Right forelimb (tissue), 1 donor: ENCODE measurements around the gene UST.
A peak's percentile ranks its signal among the peaks of the same experiment; 100 is the strongest.

ENCODE experiments used
- DNase-seq: peaks from one replicate; pipeline ENCODE4 v3.0.0-alpha.2; 2018

Gene UST

DNA sequence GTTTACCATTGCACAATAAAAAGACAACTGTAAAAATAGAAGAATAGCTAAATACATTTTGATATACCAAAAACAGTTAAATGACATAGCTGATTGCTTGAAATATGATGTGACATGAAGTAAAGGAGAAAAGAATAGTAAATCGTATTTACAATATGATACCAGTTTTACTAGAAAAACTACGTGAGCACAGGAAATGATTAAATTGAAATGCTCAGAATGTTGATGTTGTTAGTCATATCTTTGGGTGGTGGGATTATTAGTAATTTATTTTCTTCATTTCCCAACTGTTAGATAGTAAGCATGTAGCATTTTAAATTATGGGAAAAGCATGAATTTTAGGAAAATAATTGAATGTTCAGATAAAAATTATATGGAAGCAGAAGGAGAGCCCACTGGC lies 302.4 kb downstream of the UST start:
- DNase-seq, result no peak

DNA sequence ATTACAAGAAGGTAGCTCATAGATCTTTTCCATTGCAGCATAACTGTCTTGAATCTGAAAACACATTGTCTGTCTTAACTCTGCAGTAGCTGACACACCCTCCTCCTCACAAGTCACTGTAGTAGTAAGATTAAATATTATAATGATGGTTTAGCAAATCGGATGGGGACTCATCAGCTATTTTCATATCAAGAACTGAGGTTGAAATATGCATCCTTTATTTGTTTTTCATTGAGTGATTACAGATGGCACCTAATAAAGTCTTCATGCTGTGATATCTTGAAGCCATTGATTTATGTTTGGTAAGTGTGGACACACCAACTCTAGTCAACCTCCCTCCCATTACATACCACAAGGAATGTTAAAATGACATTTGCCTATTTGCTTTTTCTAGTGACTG lies 303.3 kb downstream of the UST start:
- DNase-seq, result no peak

DNA sequence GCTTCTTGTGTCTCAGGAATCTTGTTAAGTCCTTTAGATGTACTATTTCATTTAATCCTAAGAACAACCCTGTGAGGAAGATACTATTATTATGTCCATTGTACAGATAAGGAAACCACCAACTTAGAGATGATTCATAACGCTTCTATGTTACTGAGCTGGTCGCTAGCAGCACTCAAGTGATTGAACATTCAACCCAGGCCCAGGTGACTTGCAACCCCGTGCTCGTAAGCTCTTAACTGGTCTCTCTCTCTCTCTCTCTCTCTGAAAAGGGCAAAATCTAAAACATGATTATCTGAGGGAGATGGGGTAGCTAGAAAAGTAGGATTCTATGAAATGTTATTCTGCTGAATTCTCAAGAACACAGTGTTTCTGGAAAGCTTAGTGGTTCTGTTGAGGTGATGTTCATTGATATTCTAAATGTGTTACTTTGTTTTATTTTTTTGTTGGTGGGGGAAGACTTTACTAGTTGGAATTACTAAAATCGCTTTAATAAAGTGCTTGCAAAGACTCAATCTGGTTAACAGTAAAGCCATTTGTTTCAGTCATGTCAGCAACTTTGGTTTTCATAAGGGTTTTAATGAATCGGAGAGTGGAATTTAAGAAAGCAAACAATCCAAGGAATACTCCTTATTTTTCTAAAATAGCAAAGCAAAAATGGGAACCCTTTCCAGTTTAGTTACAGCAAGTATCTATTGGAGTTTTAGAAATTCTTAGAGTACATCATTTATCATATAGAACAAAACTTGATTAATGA lies 305.7 kb downstream of the UST start:
- no peak for DNase-seq

DNA sequence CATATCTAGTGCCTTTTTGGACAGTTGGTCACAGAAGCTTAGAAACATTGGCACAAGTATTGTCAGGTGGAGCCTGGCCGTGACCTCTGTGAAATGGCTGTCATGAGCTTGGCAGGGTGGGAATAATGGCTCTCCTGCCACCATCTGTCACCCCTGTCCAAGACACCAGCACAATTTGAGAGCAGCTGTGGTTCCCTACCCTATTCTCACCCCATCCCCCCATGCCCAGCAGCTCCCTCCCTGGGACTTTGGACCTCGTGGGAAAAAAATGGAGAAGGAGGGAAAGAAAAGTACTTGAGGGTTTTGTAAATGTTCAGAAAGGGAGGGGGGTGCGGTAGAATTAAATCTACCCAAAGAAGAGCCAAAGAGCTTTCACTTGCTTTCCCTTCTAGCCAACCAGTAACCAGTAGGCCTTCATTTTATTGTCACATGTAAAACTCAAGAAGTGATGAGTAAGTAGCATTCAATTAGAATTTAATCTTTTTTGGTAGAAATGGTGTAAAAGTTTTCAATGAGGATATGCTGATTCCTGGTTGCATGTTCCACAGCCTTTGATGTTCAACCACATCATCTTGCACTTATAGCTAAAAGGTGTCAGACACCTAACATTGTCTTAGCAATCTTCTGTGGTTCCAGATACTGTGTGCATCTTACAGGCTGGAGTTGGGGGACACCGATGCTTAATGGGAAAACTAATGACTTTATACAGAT lies 307.2 kb downstream of the UST start:
- DNase-seq, result no peak

DNA sequence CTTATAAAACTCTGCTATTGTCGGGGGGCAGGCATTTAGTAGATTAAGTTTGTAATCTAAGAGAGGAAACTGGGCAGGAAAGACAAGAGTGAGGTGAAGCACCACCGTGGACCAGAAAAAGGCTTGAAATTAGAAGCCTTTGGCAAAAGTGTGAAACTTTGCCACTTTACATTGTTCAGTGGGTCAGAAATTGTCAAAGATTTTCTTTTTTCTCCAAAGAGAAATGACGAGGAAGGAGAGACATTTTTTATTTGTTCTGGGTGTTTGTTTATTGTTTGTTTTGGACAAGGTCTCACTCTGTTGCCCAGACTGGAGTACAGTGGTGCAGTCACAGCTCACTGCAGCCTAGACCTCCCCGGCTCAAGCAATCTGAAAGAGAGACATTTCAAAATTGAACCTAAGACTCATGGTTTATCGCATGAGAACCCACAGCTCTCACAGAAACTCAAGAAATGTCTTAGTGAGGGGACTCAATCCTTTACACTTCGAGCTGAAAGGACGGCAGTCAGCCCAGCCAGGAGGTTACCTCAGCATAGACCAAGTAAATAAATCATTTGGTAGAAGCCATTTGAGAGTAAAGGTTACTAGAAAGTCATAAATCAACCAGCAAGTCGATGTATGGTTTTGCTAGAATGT lies 307.8 kb downstream of the UST start:
- DNase-seq, result no peak

DNA sequence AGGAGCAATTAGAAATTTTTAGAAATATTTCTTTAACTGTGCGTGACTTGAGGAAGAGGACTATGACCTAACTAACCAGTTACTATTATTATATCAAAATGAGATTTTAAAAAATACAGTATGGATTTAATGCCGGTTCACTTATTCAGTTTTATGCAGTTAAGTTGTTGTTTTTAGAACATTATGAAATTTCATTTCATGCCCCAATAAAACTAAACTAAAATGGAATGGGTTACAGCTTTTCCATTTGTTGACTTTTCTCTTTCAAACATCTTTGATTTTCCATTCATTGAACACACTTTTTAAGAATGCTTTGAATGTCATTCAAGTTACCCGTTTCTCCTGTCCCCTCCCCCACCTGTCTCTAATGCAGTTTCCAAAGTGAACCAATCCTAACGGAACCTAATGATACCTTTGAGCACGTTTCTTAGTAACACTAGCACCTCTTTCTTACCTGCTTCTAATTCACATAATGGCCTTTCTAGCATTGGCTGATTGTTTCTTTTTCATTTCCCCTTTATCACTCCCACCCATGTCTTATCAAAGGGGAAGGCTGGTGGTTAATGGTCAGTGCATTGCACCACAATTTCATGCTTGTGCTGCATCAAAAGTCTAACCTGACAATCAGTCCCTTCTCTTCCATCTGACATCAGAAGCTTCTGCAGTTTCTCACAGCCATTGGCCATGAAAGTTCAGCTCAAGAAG lies 308.5 kb downstream of the UST start:
- DNase-seq, result no peak

DNA sequence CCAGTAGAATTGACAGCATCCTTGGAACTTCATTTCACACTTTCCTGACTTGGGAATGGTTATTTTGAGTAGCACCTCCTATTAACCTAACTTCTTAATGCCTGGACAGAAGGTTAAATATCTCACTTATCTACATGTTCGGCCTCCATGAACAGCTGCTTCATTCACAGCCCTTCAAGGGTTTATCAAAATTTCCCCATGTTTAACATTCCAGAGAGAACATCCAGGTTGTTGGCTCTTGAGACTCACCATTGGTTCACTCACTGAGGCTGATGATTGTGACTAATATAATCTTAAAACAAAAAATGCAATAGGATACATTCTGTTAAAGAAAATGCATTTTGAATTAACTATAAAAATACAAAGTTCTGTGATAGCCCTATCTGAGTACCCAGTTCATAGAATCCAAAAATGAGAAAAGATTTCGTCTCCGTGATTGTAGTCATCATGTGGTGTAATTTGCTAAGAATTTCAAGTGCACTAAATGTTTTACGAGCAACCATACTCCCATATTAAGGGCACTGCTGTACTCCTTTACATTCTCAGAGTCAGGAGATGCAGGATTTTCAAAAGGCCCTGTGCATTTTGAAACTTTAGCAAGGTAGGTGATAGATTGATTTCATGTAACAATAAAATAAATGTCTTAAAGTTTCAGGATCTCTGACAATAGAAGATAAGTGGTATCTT lies 310.1 kb downstream of the UST start:
- DNase-seq, result no peak

DNA sequence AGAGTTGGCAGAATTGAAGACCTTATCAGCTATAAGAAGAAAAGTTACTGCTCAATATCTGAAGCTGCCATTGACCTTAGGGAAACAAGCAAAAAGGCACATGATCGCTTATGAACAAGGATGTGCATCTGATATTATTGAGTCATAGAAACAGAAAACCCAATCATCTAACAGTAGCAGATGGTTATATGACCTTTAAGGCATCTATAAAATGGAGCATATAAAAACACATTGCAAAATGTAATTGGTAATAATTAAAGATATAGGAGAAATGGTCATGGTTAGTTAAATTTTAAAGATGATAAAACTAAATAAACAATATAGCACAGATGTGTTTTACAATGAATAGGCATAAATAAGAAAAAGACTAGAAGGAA lies 310.6 kb downstream of the UST start:
- no peak for DNase-seq

DNA sequence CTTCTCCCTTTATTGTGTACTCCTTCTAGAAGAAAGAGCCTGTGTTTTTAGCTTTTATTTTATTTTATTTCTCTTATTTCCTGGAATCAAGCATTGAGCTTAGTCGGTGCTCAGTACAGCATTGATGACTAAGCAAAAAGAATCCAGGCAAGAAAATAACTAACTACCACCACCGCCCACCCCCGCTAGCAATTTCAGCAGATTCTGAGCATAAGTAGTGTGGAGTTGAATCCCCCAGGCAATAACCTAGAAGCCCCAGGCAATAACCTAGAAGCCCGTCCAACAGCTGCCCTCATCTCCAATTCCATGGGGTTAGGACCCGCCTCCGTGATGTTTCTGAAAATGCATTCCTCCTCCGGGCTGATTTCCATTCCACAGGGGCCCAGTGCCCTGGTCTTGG lies 312.7 kb downstream of the UST start:
- no peak for DNase-seq

DNA sequence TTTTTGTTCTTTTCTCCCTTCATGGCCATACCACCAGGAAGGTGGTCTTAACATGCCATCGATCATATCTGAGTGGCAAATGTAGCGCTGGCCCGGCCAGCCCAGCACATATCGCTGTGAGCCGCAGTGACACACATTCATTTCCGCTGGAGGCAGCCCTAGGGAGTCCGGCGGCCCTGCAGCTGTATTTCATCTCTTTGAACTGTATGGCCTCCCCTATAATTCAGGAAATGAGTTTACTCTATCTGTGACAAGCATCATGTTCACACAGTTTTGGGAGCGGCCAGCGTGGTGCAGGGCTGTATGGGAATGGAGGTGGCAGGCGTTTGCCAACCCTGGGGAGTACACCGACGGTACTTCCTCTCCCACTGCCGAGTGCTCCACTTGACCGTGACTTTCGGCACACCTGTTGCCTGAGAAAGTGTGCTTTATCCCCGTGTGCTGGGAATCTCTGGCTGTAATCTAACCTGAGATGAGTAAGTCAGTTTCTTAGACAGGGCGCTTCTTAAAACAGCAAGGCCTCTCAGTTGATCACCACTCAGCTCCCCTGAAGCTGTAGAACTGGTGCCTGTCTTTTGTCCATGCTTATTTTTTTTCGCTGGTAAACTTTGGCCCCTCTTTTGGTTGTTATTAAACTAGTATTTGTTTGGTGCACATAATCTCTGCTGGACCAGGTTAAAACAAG lies 313.6 kb downstream of the UST start:
- no peak for DNase-seq

DNA sequence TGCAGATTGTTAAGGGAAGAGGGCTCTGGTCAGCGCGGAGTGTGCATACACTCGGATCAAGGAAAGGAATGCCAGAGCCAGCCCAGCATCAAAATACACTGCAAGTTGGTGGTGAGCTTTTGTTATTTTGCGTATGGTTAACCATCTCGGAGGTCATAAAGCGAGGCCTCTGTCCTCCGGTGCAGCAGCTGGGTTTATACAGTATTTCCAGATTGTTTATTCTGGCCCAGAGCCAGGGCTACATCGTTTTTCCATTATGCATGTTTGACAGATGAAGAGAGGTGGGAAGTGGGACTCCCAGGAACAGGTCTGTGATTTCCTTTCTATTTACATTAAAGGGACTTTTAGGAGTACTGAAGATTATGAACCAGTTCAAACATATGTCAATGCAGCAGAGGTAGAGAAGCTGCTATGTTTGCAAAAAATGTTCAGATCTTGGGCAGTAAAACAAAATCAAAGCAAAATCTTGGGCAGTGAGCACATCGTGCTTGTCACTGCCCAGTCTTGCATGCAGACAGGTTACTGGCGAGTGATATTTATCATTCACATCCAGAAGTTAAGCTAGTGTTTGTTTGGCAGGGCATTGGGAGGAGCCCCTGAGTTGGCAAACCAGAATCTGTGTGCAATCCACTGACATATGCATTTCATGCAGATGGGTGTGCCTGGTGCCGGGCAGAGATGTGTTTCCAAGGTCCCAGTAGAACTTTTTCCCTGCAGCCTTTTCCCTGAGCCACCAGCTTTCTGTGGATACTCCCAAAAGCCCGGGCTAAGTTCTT lies 314.3 kb downstream of the UST start:
- DNase-seq, result peak; percentile 73

DNA sequence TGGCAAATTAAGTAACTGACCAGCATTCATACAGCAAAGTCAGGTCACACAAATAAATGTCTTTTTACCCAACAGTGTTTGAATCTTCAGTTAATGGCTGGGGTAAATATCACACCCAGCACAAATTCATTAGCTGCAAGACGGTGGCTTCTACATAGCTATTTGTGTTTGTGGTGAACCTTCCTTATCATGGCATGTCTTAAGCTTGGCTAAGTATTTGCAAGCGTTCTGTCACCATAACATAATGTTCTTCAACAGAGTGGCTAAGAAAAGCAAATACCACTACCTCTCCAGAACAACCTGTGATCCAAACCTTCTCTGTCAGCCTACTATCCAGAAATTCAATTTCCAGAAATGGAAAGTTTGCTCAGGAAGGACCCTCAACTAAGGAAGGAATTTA lies 315.1 kb downstream of the UST start:
- no peak for DNase-seq

DNA sequence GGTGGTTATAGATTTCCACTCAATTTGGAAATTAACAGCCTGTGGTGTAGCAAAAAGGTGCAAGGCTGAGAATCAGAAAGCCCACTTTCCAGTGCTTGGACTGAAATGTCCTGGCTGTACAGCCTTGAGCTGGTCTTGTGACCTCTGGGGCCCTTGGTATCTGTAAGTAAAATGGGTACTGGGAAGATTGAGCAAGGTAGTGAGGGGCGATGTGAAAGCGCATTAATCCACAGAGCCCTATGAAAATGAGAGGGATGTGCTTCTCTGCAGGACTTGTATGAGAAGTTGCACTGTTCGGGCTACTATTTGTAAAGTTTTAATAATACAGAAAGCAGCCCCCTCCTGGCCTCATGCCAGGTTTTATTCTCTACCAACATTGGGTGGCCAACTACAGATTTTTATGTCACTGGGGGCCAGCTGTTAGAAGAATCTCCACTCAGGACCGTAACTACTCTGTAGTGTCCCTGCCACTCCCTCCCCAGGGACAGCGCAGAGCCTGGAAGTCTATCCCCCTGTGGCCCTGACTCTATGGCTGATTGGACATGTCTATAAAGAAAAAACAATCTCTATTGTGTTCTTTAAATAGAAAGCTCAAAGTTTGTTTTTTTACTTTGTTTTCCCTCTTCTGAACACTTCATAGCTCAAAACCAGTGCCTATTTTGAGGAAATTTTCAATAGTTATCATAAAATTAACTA lies 316.0 kb downstream of the UST start:
- no peak for DNase-seq

DNA sequence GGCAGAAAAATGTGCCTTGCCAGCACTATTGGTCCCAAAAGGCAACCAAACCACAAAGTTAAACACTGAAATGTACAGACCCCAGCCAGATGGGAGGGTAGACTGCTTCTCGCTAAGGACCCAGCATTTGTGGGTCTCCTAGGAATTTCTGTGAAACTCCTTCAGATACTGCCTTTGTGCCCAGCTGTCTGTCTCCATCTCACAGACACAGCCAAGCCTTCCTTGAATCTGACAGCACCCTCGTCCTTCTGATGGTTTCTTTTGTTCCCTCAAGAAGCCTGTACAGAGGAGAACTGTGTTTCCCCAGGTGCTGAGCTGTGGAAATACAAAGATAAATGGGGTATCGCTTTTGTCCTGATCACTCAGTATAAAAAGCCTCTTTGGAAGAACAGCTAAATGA lies 316.6 kb downstream of the UST start:
- DNase-seq, result no peak

DNA sequence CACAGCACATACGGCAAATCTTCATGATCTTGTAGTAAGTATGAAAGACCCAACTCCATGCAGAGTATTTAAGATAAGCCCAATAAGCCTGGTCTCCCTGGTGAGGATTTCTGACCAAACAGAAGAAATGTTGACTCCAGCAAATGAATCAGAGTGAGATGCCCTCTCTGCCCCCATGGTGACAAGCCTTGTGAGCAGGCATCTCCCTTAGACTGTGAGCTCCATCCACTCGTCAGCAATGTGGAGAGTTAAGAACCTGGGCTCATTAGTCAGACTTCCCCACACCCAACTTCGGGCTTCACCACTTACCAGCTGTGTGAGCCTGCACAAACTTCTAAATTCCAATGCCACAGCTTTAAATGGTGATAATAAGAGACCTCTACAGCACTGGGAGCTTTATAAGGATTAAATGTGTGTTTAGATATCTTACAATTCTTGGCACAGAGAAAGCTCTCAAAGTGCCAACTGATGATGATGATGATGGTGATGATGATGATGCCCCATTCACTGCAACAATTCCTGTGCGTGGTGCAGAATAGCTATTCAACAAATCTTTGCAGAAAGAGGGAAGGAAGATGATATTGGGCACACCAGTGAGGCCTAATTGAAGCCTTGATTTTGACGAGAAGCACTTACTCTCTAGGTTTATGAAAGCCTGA lies 317.3 kb downstream of the UST start:
- DNase-seq, result no peak

DNA sequence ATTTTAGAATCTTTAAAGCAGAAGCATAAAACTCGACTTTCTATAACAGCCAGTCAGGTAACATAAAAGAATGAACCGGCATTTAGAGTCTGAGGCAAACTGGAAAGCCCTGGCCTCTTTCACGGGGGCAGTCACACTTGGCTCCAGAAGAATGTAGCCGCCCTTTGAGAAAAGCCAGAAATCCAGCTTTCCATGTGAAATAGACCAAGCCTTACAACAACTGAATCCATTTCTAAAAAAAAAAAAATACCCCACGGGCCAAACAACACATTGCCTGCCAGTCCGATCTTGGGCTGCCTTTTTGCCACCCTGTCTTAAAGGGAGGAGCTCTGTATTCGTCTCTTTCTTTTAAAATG lies 317.8 kb downstream of the UST start:
- DNase-seq, result no peak

DNA sequence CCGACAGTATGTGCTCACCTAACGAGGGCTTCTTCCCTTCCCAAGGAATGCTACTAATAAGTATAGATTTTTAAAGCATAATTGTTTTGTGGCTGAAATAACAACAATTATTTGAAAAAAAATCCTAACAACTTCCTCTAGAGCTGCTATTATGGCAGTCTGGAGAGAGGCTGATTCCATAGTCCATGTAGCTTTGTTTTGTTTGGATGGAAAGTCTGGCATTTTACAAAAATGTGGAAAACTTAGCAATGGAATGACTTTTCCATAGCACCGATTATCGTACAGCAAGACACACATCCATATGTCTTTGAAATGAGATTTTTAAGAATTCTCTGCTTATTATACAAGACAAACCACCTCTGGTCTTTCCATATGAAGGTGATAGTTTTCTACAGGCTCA lies 318.3 kb downstream of the UST start:
- no peak for DNase-seq

DNA sequence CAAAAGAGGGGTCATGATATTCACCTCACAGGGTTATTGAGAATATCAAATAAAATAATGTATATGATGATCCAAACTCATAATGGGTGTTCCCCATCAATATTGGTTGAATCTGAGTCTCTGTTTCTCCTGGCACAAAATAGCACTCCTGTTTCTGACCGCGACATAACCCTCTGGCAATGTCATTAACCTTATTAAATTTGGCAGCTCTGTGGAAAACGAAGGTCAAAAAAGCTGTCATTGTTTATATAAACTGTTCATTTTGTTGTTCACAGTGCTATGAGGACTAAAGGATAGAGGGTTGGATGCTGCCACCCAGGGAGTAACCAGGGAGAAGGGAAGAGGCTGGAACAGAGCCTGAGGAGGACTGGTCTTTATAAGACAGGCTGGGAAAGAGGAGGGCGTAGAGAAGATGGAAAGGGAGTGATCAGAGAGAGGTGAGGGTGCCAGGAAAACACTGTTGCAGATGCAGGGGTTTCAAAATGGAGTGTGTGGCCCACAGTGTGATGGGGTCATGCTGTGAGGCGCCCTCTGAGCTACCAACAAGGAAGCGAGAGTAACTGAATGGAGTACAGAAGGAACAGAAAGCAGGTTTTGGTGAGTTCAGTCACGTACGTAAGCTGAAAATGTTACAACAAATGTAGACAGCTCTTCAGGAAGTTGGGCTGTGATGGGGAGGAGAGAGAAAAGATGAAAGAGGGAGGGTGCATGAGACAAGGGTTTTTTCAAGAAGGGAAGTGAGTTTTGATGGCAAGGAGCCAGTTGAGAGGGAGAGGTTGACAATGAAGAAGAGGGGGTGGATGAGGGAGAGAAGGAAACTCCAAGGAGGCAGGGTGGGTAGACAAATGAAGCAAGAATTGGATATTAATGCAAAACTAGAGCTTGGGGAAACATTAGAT lies 319.1 kb downstream of the UST start:
- no peak for DNase-seq

DNA sequence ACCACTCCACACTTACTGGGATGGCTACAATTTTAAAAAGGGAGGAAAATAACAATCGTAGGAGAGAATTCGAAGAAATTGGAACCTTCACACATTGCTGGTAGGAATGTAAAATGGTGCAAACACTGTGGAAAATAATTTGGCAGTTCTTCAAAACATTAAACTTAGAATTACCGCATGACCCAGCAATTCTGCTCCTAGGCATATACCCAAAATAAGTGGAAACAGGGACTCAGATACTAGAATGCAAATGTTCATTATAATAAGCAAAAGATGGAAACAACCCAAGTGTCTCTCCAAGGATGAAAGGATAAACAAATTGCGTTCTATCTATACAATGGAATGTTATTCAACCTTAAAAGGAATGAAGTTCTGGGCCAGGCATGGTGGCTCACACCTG lies 325.2 kb downstream of the UST start:
- no peak for DNase-seq
